ENCODE data around the gene RESF1. TPM values are rescaled to one million over a fixed set of nuclear protein-coding genes. Genes with fewer than 3 reads are reported as not detected.

RESF1 gene
- total RNA-seq, 1 experiment from 2014 or later = 64.7 TPM

DNA sequence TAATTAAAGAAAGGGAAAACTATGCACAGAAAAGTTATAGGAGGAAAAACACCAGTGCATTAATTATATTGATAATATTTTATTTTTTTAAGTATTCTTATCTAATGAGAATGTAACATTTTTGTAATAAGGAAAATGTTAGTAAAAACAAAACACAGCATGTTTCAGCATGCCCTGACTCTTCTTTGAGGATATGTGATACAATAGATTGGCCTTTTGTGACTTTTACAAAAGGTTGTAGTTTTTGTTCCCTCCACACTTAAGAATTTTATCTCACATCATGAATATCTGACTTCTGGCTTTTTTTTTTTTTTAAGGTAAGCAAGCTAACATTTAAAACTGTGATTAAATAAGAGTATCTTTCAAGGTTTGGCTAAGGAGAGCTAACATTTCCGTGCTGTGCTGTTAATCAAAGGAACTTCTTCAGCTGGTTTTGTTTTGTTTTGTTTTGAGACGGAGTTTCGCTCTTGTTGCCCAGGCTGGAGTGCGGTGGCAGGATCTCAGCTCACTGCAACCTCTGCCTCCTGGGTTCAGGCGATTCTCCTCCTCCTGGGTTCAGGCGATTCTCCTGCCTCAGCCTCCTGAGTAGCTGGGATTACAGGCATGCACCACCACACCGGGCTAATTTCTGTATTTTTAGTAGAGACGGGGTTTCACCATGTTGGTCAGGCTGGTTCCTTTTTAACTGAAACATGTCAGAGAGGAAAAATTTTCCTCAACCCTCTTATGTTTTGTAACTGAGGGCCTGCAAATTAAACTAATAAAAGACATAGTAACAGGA lies 30.8 kb upstream of the RESF1 start:
- no peak overlapping the region for H3K4me3 ChIP-seq (replicated peaks in 1 of 2; ENCODE audit: low read depth in 1 of 2, low read length in 2 of 2)
- BruUV-seq (replicated peaks) = no TSS peak
- DNase-seq (ENCODE audit: low read depth, low spot score) = no peak
- no peaks in the 10 kb centered on the region for H3K79me2 ChIP-seq (ENCODE audit: insufficient read depth, low read length)
- no peaks in the 10 kb centered on the region for H3K9me2 ChIP-seq (ENCODE audit: insufficient read depth)
- no peak overlapping the region for H2AFZ ChIP-seq (ENCODE audit: low read depth, low read length, poor library complexity, severe bottlenecking)
- ChIA-PET POLR2A (no interaction called here), CTCF (no interaction called here), RAD21 (ENCODE audit: low non-redundant PET in 1 of 2, low total read pairs in 2 of 2, uncharacterized antibody in 2 of 2, unreplicated experiment in 2 of 2) (no interaction called here)
- H3K27ac ChIP-seq (ENCODE audit: low read depth, low read length) = no peak overlapping the region
- no peak overlapping the region for H3K4me2 ChIP-seq (ENCODE audit: low read length)
- H3K36me3 ChIP-seq (ENCODE audit: control insufficient read depth in 1 of 2, insufficient read depth in 2 of 2, low read length in 2 of 2) = no peaks in the 10 kb centered on the region
- H3K4me1 ChIP-seq (ENCODE audit: control insufficient read depth in 1 of 2, insufficient read depth in 2 of 2, low read length in 2 of 2) = peaks cover 0 to 4% of the 10 kb centered on the region in 2 experiments; a peak in 2 of 4 replicates
- H4K20me1 ChIP-seq (ENCODE audit: insufficient read depth) = no peaks in the 10 kb centered on the region
- intact Hi-C loops (cut with micrococcal nuclease) = no loop called here
- TF ChIP-seq, protein P1, sequence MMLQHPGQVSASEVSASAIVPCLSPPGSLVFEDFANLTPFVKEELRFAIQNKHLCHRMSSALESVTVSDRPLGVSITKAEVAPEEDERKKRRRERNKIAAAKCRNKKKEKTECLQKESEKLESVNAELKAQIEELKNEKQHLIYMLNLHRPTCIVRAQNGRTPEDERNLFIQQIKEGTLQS (IDR thresholded peaks at IDR 0.05) = no peak
- TF ChIP-seq EZH2 (IDR thresholded peaks at IDR 0.05) = no peak
- no peak for ATAC-seq
- no peaks in the 10 kb centered on the region for H3K27me3 ChIP-seq (ENCODE audit: insufficient read depth, low read length)
- peaks cover 0 to 1% of the 10 kb centered on the region in 2 experiments; a peak in 2 of 4 replicates for H3K9me3 ChIP-seq (ENCODE audit: control insufficient read depth in 1 of 2, insufficient read depth in 1 of 2, low read depth in 1 of 2, low read length in 2 of 2)
- H3K9ac ChIP-seq (ENCODE audit: low read length) = no peak overlapping the region

DNA sequence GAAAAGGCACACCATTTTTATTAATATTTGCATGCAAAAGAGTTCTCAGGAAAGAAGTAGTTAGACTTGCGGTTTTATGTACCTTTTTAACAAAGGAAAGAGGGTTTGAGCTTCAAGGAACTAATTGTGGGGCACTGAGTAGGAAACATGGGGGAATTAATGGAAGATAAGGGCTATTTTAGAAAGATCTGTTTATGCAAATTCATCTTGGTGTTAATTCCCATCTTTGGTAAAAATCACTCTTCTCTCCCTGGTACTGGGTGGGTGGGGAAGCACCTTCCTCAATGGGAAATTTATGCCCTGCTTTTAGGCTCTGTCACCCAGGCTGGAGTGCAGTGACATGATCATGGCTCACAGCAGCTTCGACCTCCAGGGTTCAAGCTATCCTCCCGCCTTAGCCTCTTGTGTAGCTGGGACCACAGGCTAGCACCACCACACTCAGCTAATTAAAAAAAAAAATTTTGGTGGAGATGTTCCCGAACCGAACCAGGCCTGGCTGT lies 30.1 kb upstream of the RESF1 start:
- Histone ChIP-seq H3K79me2 (ENCODE audit: insufficient read depth, low read length) (no peaks in the 10 kb centered on the region), H3K4me3 (replicated peaks in 1 of 2; ENCODE audit: low read depth in 1 of 2, low read length in 2 of 2) (no peak overlapping the region), H4K20me1 (ENCODE audit: insufficient read depth) (no peaks in the 10 kb centered on the region), H3K4me1 (ENCODE audit: control insufficient read depth in 1 of 2, insufficient read depth in 2 of 2, low read length in 2 of 2) (peaks cover 0 to 10% of the 10 kb centered on the region in 2 experiments; a peak in 2 of 4 replicates), H3K4me2 (ENCODE audit: low read length) (no peak overlapping the region), H3K36me3 (ENCODE audit: control insufficient read depth in 1 of 2, insufficient read depth in 2 of 2, low read length in 2 of 2) (no peaks in the 10 kb centered on the region), H3K9me2 (ENCODE audit: insufficient read depth) (no peaks in the 10 kb centered on the region), H3K27ac (ENCODE audit: low read depth, low read length) (no peak overlapping the region), H3K27me3 (ENCODE audit: insufficient read depth, low read length) (no peaks in the 10 kb centered on the region), H3K9ac (ENCODE audit: low read length) (no peak overlapping the region), H3K9me3 (ENCODE audit: control insufficient read depth in 1 of 2, insufficient read depth in 1 of 2, low read depth in 1 of 2, low read length in 2 of 2) (no peaks in the 10 kb centered on the region; a peak in 1 of 4 replicates), H2AFZ (ENCODE audit: low read depth, low read length, poor library complexity, severe bottlenecking) (no peak overlapping the region)
- ChIA-PET CTCF (no interaction called here), POLR2A (no interaction called here), RAD21 (ENCODE audit: low non-redundant PET in 1 of 2, low total read pairs in 2 of 2, uncharacterized antibody in 2 of 2, unreplicated experiment in 2 of 2) (no interaction called here)
- ATAC-seq = no peak
- intact Hi-C loops (cut with micrococcal nuclease) = no loop called here
- BruUV-seq (replicated peaks) = no TSS peak
- no peak for DNase-seq (ENCODE audit: low read depth, low spot score)
- TF ChIP-seq POLR2A (IDR thresholded peaks at IDR 0.05; ENCODE audit: borderline replicate concordance, extremely low read depth, insufficient read depth, insufficient read length) = no peak
- no peak for TF ChIP-seq POLR2AphosphoS5 (IDR thresholded peaks at IDR 0.05; ENCODE audit: low read depth, low read length)
- TF ChIP-seq, protein P2, sequence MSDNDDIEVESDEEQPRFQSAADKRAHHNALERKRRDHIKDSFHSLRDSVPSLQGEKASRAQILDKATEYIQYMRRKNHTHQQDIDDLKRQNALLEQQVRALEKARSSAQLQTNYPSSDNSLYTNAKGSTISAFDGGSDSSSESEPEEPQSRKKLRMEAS (IDR thresholded peaks at IDR 0.05) = no peak
- TF ChIP-seq, protein P3, sequence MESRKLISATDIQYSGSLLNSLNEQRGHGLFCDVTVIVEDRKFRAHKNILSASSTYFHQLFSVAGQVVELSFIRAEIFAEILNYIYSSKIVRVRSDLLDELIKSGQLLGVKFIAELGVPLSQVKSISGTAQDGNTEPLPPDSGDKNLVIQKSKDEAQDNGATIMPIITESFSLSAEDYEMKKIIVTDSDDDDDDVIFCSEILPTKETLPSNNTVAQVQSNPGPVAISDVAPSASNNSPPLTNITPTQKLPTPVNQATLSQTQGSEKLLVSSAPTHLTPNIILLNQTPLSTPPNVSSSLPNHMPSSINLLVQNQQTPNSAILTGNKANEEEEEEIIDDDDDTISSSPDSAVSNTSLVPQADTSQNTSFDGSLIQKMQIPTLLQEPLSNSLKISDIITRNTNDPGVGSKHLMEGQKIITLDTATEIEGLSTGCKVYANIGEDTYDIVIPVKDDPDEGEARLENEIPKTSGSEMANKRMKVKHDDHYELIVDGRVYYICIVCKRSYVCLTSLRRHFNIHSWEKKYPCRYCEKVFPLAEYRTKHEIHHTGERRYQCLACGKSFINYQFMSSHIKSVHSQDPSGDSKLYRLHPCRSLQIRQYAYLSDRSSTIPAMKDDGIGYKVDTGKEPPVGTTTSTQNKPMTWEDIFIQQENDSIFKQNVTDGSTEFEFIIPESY (IDR thresholded peaks at IDR 0.05; ENCODE audit: extremely low read depth, insufficient replicate concordance, low read length) = no peak
- no peak for TF ChIP-seq FOSL1 (IDR thresholded peaks at IDR 0.05; ENCODE audit: low read depth)
- no peak for TF ChIP-seq SRF (IDR thresholded peaks at IDR 0.05; ENCODE audit: low read depth)
- TF ChIP-seq ZFX (IDR thresholded peaks at IDR 0.05) = no peak
- TF ChIP-seq TCF7L2 (IDR thresholded peaks at IDR 0.05; ENCODE audit: borderline replicate concordance, extremely low read depth, insufficient read depth, insufficient read length) = no peak
- TF ChIP-seq, protein P1 (IDR thresholded peaks at IDR 0.05) = no peak
- TF ChIP-seq EGR1 (IDR thresholded peaks at IDR 0.05; ENCODE audit: low read depth) = no peak
- TF ChIP-seq ZNF274 (IDR thresholded peaks at IDR 0.05; ENCODE audit: low read depth, low read length) = no peak
- TF ChIP-seq CBX3 (IDR thresholded peaks at IDR 0.05; ENCODE audit: low read depth) = no peak
- no peak for TF ChIP-seq EZH2phosphoT487 (IDR thresholded peaks at IDR 0.05; ENCODE audit: borderline replicate concordance)

All from HCT116 (cell line).